LHCN-M2 (cell line): ENCODE results near the gene GAD2. TPM values are rescaled to one million over a fixed set of nuclear protein-coding genes. Genes with fewer than 3 reads are reported as not detected.

Experiments used
- DNase-seq: peaks from one replicate; pipeline ENCODE4 v3.0.0-alpha.2; 2012; ENCODE audit warnings: low read depth
- polyA plus RNA-seq: library from polyadenylated mRNA; unstranded; fragments of >200 nt; gene quantifications from one replicate; pipeline ENCODE4 v1.2.1, GENCODE V29; 2012; ENCODE audit warnings: missing spikeins
- total RNA-seq: library from RNA; depleted of rRNA; stranded (reverse); fragments of >200 nt; gene quantifications from 2 replicates; pipeline ENCODE4 v1.2.3, GENCODE V29; 2014; rRNA removed

The GAD2 gene
- total RNA-seq = not detected in 2 replicates
- not detected for polyA plus RNA-seq

DNA sequence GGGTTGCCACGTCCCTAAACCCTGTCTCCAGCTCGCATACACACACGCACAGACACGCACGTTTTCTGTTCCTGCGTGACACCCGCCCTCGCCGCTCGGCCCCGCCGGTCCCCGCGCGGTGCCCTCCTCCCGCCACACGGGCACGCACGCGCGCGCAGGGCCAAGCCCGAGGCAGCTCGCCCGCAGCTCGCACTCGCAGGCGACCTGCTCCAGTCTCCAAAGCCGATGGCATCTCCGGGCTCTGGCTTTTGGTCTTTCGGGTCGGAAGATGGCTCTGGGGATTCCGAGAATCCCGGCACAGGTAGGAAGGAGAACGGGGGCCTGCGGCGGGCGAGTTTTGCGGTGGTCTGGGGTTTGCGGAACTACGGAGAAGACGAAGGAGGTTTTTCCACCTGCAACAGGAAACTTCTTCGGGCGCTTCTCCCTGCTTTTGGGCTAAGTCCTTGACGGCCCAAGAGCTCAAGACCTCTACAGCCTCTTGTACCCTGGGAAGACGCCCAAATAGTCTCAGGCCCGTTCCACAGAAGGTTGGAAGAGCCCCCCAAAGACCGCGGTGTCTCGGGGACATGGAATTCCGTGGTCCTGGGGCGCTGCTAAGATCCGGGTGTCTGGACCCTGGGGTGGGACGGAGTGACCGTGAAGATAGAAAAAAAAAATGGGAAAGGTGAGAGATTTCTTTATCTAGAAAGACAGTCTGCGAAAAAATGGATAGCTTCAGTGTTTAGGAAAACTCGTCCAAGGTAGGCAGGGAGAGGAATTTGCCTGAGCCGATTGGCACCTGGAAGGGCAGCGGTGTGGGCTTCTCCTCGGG lies at the start of gene GAD2:
Gene GAD2 (plus strand): TSS at position 190 of the 811 bp plus-strand sequence. CDS start 36 bp downstream, at position 226.
- DNase-seq = no peak

DNA sequence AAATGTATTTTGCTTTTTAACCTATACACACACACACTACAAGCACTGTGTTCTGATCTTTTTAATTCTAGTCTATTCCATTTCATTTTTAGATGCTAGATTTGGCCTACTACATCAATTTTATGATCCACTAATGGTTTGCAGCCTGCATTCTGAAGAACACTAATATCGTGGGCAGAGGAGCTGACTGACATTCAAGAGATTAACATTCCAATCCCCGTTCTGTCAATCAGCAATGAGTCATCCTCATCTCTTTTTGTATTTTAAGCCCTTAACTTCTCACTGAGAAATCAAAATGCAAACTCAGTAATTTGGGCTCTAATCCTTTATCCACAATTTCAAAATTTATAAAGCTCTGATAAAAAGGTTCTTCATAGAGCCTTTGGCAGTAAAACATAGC lies 47.1 kb upstream of the GAD2 start:
- DNase-seq = no peak

DNA sequence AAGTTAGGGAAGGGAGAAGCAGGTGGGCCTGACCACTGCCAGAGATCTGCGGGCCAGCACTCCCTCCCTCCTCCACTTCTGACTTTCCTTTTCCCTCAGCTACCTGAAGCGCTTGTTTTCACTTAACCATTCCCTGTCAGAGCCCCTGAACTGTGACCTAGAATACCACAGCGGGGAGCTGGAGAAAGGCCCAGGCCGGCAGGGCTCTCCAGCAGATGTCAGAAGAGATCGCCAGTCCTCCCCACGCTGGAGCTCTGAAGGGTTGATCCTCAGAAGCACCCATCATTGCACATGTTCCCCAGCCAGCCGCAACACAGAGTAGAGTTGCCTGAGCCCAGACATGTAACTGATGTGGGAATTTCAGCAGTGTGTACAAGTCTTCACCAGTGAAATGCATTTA lies 44.4 kb upstream of the GAD2 start:
- DNase-seq = no peak

DNA sequence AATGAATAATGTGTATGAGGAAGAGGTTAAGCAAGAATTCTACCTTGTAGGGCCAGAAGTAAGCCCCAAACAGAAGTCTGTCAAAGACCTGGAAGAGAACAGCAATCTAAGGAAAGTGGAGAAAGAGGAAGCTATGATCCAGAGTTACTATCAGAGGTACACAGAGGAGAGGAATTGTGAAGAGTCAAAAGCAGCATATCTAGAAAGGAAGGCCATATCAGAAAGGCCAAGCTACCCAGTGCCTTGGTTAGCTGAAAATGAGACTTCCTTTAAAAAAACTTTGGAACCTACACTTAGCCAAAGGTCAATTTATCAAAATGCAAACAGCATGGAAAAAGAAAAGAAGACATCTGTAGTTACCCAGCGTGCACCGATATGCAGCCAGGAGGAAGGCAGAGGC lies 42.7 kb upstream of the GAD2 start:
- no peak for DNase-seq

DNA sequence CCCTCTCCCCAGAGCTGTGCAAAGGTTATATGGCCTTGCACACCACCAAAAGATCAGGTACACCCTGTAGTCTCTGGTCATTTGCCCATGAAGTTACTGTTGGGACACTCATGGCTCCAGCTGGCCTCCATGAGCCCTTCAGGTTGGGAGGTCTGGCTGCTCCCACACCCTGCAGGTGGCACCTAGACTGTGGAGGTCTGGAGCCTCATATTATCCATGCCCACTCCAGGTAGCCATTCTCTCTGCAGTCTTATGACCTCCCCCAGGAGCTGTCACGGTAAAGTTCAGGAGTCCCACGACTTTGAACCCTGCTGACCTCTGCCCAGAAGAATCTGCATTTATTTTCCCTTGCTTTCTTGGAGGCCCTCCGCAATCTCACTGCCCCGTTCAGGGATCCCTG lies 39.2 kb upstream of the GAD2 start:
- no peak for DNase-seq

DNA sequence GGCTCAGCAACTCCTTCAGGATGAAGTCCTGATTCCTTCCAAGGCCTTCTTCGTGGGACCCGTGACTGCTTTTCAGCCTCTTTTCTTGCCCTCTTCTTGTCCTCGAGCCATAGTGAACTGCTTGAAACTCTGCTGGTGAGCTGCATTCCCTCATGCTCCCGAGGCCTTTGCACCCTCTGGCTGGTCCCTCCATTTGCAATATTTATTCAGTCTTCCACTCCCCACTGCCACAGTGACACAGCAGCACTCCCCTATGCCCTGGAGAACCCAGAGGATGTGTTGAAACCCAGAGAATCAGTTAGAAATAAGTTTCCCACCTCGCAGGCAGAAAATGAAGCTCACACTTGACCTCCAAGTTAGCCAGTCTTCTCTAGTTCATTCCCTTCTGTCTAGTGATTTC lies 22.3 kb upstream of the GAD2 start:
- DNase-seq = no peak

DNA sequence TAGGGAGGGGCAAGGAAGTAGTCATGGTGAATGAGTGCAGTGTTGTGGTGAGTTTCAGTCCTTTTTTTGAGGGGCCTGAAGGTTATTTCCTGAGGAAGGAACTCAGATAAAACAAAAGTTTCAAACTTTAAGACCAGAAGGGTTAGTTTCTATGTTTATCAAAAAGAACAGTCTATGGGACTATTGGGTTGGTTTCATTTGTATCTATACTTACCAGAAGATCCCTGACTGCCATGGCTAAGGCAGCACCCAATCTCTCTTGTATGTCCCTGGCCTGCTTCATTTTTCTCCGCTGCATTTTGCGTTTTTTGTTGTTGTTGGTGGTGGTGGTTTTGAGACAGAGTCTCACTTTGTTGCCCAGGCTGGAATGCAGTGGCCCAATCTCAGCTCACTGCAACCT lies 19.3 kb upstream of the GAD2 start:
- no peak for DNase-seq

DNA sequence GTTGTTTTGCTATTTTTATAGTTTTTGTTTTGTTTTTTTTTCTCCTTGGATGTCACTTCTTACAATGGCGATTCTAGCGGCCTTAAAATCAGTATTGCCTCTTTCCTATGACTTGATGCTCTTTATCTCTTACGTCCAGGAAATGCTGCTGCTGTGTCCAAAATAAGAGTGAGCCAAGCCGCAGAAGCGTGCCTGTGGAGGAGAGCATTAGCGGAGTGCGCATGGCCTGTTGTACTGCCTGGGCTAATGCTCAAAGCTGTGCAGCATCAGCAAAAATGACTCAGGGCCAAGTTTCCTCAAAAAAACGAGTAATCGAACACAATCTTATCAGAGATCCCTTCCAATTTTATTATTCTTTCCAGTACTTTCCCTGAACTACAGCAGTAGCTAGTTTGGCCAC lies 18.5 kb upstream of the GAD2 start:
- DNase-seq = no peak

DNA sequence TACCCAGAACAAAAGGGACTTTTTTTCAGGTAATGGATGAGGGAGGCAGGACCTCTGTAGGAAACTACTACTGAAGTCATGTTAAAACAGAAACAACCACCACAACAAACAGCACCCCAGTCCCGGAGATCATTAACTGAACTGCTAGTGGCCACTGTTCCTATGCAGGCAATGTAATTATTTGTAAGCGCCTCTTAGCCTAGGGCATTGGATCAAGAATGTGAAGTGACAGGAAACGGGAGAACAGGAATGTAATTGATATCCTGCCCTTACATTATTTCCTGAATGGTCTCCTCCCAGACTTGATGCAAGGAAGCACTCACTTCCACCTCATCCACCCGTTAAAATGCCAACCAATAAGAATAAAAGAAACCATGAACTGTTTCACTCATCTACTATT lies 16.7 kb upstream of the GAD2 start:
- DNase-seq = no peak

DNA sequence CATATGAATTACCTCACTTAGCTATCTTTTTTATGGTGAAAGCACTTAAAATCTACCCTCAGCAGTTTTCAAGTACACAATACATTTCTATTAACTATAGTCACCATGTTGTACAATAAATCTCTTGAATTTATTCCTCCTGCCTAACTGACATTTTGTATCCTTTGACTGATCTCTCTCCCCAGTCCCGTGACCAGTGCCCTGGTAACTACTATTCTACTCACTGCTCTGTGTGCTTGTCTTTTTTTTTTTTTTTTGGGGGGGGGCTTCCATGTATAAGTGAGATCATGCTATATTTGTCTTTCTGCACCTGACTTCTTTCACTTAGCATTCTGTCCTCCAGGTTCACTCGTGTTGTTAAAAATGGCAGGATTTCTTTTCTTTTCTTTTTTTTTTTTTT lies 11.4 kb upstream of the GAD2 start:
- no peak for DNase-seq

DNA sequence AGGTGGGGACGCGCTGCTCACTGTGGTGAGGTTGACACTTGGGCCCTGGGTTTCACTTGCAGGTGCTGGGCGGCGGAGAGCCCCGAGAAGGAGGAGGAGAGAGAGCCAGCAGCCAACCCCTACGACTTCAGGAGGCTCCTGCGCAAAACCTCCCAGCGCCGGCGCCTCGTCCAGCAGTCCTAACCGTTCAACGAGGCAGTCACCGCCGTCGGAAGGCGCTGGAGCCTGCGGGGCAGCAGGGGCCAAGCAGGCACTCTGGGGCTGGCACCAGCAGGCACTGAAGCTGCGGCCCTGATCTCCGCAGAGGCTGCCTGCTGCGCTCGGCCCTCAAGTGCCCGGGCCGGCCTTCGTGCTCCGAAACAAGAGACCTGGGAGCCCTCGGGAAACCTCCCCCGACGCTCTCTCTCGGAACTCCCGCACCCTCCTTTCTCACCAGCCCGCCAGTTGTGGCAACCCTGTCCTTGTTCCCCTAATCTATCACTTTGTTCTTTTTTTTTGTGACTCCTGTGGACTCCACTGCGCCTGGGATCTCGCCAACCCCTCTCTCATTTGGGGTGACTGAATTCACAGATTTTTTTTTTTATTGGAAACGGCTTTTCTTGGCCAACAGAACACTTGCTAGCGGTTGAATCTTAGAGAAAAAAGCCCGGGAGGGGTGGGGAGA lies 4.7 kb upstream of the GAD2 start:
- DNase-seq = no peak

DNA sequence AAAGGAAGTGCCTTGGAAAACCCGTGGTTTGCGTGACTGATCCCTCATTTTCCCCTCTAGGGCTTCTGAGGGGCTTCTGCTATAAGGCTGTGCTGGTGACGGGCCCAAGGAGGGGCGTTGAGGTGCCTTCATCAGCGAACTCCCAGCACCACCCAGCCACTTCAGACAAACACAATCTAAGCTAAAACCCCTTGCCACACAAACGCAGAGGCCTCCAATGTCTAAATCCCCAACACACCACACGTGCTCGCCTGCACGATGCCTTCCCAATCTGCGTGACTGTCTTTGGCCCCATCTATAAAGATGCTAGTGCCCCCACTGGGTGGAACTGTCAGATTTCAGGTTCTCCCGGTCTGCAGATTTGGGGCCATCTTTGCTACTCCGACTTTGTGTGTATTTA lies 4.1 kb upstream of the GAD2 start:
- no peak for DNase-seq

DNA sequence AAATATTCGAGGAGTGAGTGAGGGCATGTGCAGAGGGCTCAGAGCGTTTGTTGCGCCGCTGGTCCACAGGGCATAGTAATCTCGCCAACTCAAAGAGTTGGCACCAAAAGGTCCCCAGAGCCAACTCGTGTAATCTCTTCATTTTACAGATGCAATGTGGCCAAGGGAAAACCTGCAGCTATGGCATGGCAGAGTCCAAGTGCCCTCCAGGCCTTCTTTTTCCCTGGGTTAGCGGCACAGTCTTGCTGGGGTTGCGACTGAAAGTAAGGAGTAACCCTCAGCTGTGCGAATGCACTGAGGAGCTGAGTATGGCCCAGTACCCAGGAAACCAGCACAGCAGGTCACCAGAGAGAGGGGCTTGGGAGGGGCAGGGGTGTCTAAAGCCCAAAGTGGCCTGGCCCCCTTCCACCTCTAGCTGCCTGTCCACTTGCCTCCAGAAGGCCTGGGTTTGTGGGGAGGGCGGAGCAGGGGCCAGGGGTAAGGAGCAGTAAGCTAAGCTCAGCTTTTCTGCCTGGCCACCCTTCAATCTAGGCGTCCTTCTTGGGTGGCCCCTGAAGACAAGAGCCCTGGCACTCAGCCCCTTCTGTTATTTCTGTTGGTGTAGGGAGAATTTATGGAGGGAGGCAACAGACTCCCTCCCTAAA lies 3.3 kb upstream of the GAD2 start:
- DNase-seq = no peak

DNA sequence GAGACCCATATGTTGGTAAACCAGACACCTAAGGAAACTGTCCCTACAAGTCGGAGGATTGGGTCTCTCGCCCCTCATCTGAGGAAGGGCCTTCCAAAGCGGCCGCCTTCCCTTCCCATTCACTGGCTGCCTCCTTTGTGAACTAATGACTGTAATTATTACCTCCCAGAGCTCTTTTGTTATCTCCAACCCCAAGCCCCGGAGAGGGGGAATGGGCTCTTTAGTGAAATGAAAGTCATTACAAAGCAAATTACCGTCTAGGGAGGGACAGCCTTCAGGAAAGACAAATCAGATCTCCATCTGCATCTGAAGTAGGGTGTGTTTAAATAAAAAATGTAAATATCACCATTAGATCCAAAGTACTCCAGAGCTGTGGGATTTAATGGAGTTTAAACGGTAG lies 2.6 kb upstream of the GAD2 start:
- DNase-seq = no peak

DNA sequence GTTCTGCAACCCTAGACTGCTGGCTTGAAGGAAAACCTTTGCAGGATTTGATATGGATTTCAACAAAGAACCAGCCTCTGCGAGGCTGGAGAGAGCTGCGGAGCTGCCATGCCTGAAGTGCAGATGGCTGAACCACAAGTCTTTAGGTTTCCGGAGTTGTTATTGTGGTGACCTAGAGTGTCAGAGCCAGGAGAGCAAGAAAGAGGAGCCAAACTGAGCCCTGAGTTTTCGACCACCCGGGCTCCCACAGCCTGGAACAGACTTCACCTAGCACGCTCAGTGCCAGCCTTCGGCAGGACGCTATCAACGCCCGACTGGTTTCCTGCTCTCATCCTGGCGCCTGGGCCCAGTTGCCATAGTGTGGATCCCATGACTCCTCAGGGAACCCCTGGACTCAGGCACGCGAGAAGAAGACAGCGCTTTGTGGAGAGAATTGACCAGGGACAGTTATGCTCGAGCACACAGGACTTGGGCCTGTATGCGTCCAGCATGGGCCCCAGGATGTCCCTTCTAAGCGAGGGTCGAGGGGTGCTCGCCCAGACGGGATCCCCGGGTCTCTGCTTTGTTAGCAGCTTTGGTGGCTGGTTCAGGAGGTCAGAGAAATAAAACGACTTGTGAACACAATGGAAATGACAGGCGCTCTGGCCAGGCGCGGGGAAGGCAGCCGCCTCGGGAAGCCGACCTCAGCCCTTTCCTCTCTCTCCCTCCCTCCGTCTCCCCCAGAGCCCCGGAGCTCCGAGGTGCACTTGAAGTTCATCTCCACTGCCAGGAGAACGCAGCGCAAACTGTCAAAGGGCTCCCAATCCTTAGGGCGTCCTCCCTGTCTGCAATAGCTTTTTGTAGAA lies 1.8 kb upstream of the GAD2 start:
- DNase-seq = no peak

DNA sequence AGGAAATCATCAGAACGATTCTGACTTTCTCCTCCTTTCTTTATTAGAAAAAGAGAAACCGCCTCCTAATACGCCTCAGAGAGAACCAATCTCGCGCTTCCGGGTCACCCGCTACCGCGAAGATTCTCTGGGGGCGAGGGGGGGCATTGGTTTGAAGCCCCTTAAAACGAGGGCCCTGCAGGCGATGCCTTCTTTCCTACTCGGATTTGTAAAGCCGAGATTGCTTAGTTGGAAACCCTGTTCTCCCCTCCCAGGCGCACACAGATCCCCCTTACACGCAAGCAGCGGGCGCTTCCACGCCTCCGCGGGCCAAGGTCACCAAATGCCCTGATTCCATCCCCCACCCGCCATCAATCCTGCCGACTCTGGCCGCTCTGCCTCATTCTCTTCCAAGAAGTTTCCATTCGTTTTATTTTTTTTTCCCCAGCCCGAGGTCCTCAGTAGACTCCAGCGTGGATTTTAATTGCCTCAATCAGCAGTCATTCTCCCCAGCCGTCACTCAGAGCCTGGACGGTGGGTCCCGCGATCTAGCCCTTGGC lies 1.1 kb upstream of the GAD2 start:
- DNase-seq = no peak

DNA sequence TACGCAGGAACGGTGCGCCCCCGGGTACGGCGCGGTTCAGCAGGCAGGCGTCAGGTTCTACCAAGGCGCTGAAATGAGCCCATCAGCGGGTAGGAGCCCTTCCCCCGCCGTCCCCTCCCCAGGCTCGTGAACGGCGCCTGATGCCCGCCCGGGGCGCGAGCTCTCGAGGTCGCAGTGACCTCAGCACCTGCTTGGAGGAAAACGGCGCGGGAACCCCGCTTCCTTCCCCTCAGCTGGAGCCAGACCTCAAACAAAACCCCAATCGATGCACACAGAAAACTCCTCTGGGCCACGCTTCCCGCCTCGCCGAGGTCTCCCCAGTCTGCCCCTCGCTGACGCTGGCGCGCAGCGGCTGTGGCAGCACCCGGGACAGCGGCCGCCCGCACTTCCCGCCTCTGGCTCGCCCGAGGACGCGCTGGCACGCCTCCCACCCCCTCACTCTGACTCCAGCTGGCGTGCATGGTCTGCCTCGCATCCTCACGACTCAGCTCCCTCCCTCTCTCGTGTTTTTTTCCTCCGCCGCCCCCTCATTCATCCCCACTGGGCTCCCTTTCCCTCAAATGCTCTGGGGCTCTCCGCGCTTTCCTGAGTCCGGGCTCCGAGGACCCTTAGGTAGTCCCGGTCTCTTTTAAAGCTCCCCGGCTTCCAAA lies 514 bp upstream of the GAD2 start:
- no peak for DNase-seq

DNA sequence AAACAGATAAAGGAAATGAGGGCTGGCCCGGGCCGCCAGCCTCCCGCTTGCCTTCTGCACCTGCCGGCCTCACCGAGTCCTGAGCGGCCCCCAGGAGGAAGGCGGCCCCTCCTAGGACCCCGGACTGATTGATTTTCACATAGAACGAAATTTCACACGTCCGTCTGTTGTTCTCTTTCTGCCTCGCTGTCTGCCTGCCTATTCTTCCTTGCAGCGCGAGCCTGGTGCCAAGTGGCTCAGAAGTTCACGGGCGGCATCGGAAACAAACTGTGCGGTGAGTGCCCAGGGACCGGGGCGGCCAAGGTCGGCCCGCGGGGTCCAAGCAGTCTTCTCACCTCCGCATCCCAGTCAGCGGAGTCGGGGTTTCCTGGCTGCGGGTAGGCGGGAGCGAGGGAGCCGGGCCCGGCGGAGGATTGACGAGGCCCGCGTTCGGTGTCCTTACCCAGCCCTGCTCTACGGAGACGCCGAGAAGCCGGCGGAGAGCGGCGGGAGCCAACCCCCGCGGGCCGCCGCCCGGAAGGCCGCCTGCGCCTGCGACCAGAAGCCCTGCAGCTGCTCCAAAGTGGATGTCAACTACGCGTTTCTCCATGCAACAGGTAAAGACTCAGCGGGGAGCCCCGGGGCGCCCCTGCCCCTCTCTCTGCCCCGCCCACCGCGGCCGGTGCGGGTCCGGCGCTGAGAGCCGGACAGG lies 967 bp downstream of the GAD2 start:
- DNase-seq = no peak

DNA sequence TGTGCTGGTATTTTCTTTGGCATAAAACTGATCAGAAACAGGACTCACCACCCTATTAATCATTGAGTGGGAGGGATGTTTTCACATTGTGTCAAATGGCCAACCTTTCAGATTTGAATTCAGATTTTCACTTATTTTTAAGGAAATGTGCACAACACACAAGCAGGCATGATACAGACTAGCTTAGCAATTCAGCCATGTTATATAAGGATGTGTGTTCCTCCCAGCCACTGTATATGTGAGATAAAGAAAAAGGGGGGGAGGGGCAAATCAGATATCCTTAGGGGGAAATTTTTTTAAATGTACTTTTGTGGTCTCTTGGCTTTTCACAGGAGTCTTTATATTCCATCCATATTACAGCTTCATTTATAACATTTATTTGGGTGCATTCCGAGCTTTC lies 3.1 kb downstream of the GAD2 start:
- no peak for DNase-seq

DNA sequence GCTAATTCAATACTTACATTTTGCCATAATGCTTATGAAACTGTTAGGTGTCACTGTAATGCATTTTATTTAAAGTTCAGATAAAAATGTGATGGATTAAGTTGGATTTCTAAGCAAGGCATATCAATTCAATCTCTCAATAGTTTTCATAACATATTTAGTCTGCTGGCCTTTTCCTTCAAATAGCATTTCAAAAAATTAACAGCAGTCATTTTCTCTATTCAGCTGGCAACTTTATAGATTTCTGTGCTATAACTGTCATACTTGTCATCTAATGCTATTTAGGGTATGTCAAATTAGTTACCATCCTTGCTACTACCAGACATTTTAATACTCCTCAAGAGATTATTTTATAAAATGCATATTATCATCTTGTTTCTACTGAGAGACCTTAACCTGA lies 4.3 kb downstream of the GAD2 start:
- DNase-seq = no peak
